Endodermal cell (in vitro differentiated cells): ENCODE measurements around the gene ASIC4. TPM values are rescaled to one million over a fixed set of nuclear protein-coding genes. Genes with fewer than 3 reads are reported as not detected.

Experiments
- DNase-seq: peaks from one replicate; pipeline ENCODE4 v3.0.0-alpha.2; 2017
- H3K27ac ChIP-seq: 2 replicates; pipeline ENCODE4 v1.5.1; 2013; ENCODE audit warnings: mild to moderate bottlenecking, low read depth, low read length, moderate library complexity
- H3K27me3 ChIP-seq: 2 replicates; pipeline ENCODE4 v1.6.1; 2013; ENCODE audit warnings: mild to moderate bottlenecking, low read length, moderate library complexity; ENCODE audit not compliant: insufficient read depth, control insufficient read depth, poor library complexity, severe bottlenecking
- H3K36me3 ChIP-seq: 2 replicates; pipeline ENCODE4 v1.7.0; 2013; ENCODE audit warnings: mild to moderate bottlenecking, low read length, moderate library complexity; ENCODE audit not compliant: control insufficient read depth, insufficient read depth
- H3K4me1 ChIP-seq: one replicate; pipeline ENCODE4 v1.7.0; 2013; ENCODE audit warnings: low read length; ENCODE audit not compliant: control insufficient read depth, insufficient read depth
- H3K4me3 ChIP-seq: 2 replicates; pipeline ENCODE4 v1.5.1; 2013; ENCODE audit warnings: mild to moderate bottlenecking, low read length, moderate library complexity
- H3K9ac ChIP-seq: 2 replicates; pipeline ENCODE4 v1.6.1; 2013; ENCODE audit warnings: mild to moderate bottlenecking, low read length, moderate library complexity; ENCODE audit not compliant: poor library complexity, severe bottlenecking; ENCODE audit errors: extremely low read depth
- H3K9me3 ChIP-seq: 2 replicates; pipeline ENCODE4 v1.6.1; 2013; ENCODE audit warnings: mild to moderate bottlenecking, low read length, moderate library complexity; ENCODE audit not compliant: control insufficient read depth
- H3K27ac Mint-ChIP-seq: 2 replicates; pipeline ENCODE4 v1.8.0; 2020; ENCODE audit warnings: mixed read lengths
- H3K27me3 Mint-ChIP-seq: 2 replicates; pipeline ENCODE4 v1.8.0; 2021; ENCODE audit warnings: mild to moderate bottlenecking, mixed read lengths; ENCODE audit not compliant: insufficient read depth
- H3K36me3 Mint-ChIP-seq: 2 replicates; pipeline ENCODE4 v1.8.0; 2020; ENCODE audit warnings: low read depth, mixed read lengths
- H3K4me1 Mint-ChIP-seq: 2 replicates; pipeline ENCODE4 v1.8.0; 2020; ENCODE audit warnings: mixed read lengths
- H3K4me3 Mint-ChIP-seq: 2 replicates; pipeline ENCODE4 v1.8.0; 2020; ENCODE audit warnings: mild to moderate bottlenecking, moderate library complexity, mixed read lengths
- H3K9me3 Mint-ChIP-seq: 2 replicates; pipeline ENCODE4 v1.8.0; 2020; ENCODE audit warnings: mild to moderate bottlenecking, mixed read lengths
- WGBS, 2 experiments: methylation state at CpG; one replicate each; pipeline versions ENCODE4 v1.1.5 to v1.1.7; 2013; ENCODE audit warnings: missing lambda C conversion rate in 2 of 2, mixed read lengths in 1 of 2; ENCODE audit not compliant: insufficient coverage in 1 of 2, insufficient read length in 1 of 2; 5-methylcytosine and 5-hydroxymethylcytosine counted together
- total RNA-seq, 2 donors: library from RNA; stranded (reverse); fragmentation: NEBNext Ultra II Directional in 1 of 2; extraction: Animal tissue kit (Norgen Biotek cat#: 25700) in 1 of 2; gene quantifications; 2 replicates in 1 of 2; 3 replicates in 1 of 2; pipeline ENCODE4 v1.2.1, GENCODE V29; 2021
- TF ChIP-seq, protein P1 (sequence below): fragments of 200-600 bp; sonication (generic); conservative IDR thresholded peaks from 2 replicates; pipeline ENCODE4 v1.5.0; 2021; ENCODE audit warnings: antibody characterized with exemption, mild to moderate bottlenecking

The ASIC4 gene
- total RNA-seq, 2 donors from 2014 or later: 0.29 to 1.00 TPM

GRCh38 chr2:219515874-219516629 lies 1.8 kb downstream of the ASIC4 start:
- no peaks in the 10 kb centered on the region for H3K36me3 Mint-ChIP-seq
- TF ChIP-seq, protein P1, sequence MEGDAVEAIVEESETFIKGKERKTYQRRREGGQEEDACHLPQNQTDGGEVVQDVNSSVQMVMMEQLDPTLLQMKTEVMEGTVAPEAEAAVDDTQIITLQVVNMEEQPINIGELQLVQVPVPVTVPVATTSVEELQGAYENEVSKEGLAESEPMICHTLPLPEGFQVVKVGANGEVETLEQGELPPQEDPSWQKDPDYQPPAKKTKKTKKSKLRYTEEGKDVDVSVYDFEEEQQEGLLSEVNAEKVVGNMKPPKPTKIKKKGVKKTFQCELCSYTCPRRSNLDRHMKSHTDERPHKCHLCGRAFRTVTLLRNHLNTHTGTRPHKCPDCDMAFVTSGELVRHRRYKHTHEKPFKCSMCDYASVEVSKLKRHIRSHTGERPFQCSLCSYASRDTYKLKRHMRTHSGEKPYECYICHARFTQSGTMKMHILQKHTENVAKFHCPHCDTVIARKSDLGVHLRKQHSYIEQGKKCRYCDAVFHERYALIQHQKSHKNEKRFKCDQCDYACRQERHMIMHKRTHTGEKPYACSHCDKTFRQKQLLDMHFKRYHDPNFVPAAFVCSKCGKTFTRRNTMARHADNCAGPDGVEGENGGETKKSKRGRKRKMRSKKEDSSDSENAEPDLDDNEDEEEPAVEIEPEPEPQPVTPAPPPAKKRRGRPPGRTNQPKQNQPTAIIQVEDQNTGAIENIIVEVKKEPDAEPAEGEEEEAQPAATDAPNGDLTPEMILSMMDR: no peak
- WGBS, 2 experiments: 90 to 93% methylated on average over 15 to 17 of the region's 17 CpGs
- peaks cover 1% of the 10 kb centered on the region for H3K9me3 Mint-ChIP-seq
- Histone ChIP-seq H3K27ac (no peak overlapping the region), H3K9me3 (no peaks in the 10 kb centered on the region), H3K27me3 (peaks cover 58% of the 10 kb centered on the region), H3K4me1 (peaks cover 8% of the 10 kb centered on the region), H3K4me3 (no peak overlapping the region), H3K36me3 (no peaks in the 10 kb centered on the region), H3K9ac (no peak overlapping the region)
- H3K27me3 Mint-ChIP-seq: peaks cover 79% of the 10 kb centered on the region
- DNase-seq: no peak
- H3K4me1 Mint-ChIP-seq: peaks cover 21% of the 10 kb centered on the region
- no peak overlapping the region for H3K27ac Mint-ChIP-seq
- no peak overlapping the region for H3K4me3 Mint-ChIP-seq

- H3K4me1 Mint-ChIP-seq: peaks cover 26% of the 10 kb centered on the region
- Histone ChIP-seq H3K4me1 (peaks cover 9% of the 10 kb centered on the region), H3K27me3 (peaks cover 56% of the 10 kb centered on the region), H3K9ac (no peak overlapping the region), H3K9me3 (no peaks in the 10 kb centered on the region), H3K4me3 (no peak overlapping the region), H3K36me3 (no peaks in the 10 kb centered on the region), H3K27ac (no peak overlapping the region)
- no peaks in the 10 kb centered on the region for H3K36me3 Mint-ChIP-seq
- TF ChIP-seq, protein P1: no peak
- no peaks in the 10 kb centered on the region for H3K9me3 Mint-ChIP-seq
- no peak overlapping the region for H3K4me3 Mint-ChIP-seq
- H3K27me3 Mint-ChIP-seq: peaks cover 73% of the 10 kb centered on the region
- no peak for DNase-seq
- WGBS, 2 experiments: 80 to 85% methylated on average over 1 to 7 of the region's 7 CpGs
- H3K27ac Mint-ChIP-seq: no peak overlapping the region
Measured at GRCh38 chr2:219516888-219517287, 2.6 kb downstream of the ASIC4 start.

GRCh38 chr2:219517954-219518778 lies 3.9 kb downstream of the ASIC4 start:
- H3K4me1 ChIP-seq: peaks cover 9% of the 10 kb centered on the region
- Mint-ChIP-seq H3K36me3 (no peaks in the 10 kb centered on the region), H3K27me3 (peaks cover 61% of the 10 kb centered on the region), H3K9me3 (no peaks in the 10 kb centered on the region), H3K4me3 (no peak overlapping the region), H3K4me1 (peaks cover 25% of the 10 kb centered on the region), H3K27ac (no peak overlapping the region)
- no peaks in the 10 kb centered on the region for H3K36me3 ChIP-seq
- peaks cover 44% of the 10 kb centered on the region for H3K27me3 ChIP-seq
- H3K4me3 ChIP-seq: no peak overlapping the region
- TF ChIP-seq, protein P1: no peak
- WGBS, 2 experiments: 74 to 78% methylated on average over 4 to 10 of the region's 10 CpGs
- H3K9me3 ChIP-seq: no peaks in the 10 kb centered on the region
- no peak overlapping the region for H3K9ac ChIP-seq
- no peak overlapping the region for H3K27ac ChIP-seq
- no peak for DNase-seq
